ENCODE measurements around the gene EPS15.
"Not testable (repeated sequence)": the region's sequence is repeated elsewhere in the genome, so short reads cannot be mapped to it uniquely, and the experiment has no call there.

The EPS15 gene

DNA sequence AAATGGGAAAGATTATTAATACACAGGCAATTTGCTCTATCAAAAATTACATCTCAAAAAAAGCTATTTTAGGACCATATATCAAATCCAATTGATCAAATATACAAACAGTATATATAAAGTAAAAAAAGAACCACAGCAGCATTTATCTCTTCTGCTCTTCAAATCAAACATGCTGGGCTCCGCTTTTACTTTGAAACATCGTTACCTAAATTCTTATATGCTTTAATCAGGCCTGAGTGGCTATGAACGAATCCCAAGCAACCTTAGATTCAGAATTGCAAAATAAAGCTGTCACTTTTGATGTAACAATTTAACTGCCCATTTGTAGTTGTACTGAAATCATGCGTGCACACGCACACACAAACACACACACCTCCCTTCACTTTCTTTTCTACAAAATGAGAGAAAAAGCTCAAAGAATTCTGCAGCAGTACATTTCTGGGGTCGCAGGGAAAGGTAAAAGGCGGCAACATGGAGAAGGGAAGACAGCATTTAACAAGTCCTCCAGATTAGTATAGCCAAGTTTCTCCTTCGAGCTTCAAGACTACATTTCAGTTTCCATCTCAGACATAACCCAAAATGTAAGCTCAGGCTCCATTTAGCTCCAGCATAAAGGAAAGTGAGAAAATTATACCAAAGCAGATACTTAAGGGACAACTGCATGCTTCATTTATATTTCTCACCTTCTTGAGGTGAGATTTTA is 96.5 kb downstream of the EPS15 start:
- DNase-seq: no peak

DNA sequence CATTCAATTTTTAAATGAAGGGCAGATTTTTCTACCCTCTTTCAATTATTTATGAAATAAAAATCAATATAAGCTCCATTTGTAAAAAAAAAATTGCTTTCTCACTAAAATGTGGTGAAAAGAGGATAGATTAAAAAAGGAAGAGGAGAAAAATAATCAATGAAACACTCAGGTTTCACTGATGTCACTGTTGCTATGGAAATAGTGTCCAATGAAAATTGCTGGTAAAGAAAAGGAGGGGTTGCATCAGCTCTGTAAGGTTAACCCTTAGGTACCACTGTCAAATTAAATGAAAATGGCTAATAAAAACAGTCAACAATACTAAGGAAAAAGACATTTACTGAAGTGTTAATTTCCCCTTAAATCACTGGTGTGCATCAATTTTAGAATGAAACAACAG is 97.1 kb downstream of the EPS15 start:
- DNase-seq: no peak

- no peak for DNase-seq
These were observed 98.0 kb downstream of the EPS15 start for GRCh38 chr1:51420867-51421627.

- no peak for DNase-seq
These were observed 100.6 kb downstream of the EPS15 start for GRCh38 chr1:51418384-51418959.

DNA sequence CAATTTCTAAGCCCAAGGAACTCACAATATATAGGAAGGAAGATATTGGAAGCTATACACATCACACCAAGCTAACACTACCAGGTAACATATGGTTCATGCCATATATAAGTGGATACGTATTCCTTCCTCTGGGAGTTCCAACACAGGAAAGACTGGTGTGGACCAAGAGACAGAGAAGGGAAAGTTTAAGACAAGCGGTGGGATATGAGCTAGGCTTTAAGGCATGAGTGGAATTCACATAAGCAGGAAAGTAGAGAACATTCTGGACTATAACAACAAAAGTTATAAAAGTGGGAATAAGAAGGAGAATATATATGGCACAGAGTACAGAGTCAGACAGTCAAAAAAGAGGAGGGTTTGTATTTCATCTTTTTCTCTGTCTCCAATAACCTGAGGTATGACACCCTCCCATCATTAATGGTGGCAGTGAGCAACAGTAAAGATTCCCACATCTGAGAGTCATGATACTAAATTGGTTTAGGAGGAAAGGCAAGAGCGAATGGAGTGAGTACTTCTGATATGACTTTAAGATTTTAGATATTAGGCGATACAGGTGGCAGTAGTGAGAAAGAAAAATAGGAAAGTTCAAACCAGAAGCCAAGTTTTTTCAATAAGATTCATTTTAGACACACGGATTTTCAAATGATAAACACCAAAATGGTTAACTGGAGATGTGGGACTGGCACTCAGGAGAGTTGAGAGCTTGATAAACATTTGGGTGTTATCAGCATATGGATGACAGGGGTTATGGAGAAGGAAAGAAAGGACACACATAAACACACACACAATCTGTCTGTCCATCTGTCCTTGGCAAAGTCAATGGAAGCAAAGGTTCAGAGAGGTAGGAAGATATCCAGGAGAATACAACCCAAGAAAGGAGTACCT is 101.3 kb downstream of the EPS15 start:
- DNase-seq: no peak

GRCh38 chr1:51416910-51417309 is 102.2 kb downstream of the EPS15 start:
- DNase-seq: no peak

DNA sequence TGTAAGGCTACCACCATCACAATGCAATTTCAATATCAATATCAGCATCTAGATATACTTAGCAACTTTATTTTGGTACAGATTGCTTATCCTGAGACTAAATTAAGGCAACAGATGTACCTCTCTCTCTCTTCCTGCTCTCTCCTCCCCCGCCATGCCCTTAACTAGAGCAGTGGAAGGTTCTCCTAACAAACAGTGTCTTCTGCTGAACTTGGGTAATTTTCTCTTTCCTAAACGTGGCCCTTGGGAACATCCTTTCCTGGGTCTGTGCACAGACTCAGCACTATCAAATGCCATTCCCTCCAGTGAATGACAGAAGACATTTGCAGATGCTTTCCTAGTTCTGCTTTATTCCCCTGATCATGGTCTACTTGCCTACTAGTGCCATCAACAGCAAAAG is 103.1 kb downstream of the EPS15 start:
- DNase-seq: no peak

DNA sequence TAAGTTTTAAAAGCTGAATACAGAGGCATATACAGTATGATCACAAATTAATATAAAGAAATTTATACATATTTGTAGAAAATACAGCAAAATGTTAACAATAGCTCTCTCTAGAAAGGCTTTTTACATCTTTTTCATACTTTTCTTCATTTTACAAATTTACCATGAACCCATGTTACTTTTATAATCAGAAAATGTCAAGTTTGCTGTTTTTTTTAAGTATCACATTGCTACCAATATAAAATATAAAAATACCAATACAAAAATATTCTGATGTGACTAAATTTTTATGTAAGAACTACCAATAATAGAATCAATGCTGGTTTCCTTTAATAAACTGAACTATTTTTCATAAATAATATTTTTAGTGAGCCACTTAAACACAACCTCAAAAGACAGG is 104.3 kb downstream of the EPS15 start:
- DNase-seq: no peak

DNA sequence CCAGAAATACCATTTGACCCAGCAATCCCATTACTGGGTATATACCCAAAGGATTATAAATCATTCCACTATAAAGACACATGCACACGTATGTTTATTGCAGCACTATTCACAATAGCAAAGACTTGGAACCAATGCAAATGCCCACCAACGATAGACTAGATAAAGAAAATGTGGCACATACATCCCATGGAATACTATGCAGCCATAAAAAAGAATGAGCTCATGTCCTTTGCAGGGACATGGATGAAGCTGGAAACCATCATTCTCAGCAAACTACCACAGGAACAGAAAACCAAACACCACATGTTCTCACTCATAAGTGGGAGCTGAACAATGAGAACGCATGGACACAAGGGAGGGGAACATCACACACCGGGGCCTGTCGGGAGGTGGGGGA is 107.2 kb downstream of the EPS15 start:
- DNase-seq: not testable (repeated sequence)

- DNase-seq: no peak
These were observed 108.3 kb downstream of the EPS15 start for GRCh38 chr1:51410568-51411460.

- DNase-seq: not testable (repeated sequence)
These were observed 109.1 kb downstream of the EPS15 start for GRCh38 chr1:51409755-51410541.

GRCh38 chr1:51392241-51392640 is 126.8 kb downstream of the EPS15 start:
- no peak for DNase-seq

- not testable (repeated sequence) for DNase-seq
These were observed 128.4 kb downstream of the EPS15 start for GRCh38 chr1:51390641-51391040.

GRCh38 chr1:51387288-51387687 is 131.8 kb downstream of the EPS15 start:
- not testable (repeated sequence) for DNase-seq

- DNase-seq: not testable (repeated sequence)
These were observed 132.8 kb downstream of the EPS15 start for GRCh38 chr1:51386259-51386658.

- no peak for DNase-seq
These were observed 133.3 kb downstream of the EPS15 start for GRCh38 chr1:51385776-51386175.

DNA sequence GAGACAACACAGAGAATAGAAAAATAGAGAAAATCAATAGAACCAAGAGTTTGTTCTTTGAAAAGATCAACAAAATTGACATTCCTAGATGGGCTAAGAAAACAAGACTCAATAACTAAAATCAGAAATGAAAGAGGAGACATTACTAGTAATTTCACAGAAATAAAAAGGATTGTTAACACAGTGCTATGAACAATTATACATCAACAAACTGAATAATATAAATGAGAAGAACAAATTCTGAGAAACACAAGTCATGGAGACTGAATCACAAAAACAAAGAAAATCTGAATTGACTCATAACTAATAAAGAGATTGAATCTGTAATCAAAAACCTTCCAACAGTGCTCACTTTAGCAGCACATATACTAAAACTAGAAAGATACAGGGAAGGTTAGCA is 137.1 kb downstream of the EPS15 start:
- no peak for DNase-seq

DNA sequence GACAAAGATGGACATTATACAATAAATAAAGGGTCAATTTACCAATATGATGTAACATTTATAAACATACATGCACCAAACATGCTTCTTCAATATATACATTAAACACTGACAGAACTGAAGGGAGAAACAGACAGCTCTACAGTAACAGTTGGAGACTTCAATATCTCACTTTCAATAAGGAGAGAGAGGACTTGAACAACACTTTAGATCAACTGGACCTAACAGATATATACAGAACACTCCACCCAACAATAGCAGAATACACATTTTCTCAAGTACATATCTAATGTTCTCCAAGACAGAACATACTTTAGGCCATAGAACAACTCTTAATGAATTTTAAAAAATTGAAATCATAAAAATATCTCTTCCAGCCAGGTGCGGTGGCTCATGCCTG is 138.1 kb downstream of the EPS15 start:
- DNase-seq: no peak

DNA sequence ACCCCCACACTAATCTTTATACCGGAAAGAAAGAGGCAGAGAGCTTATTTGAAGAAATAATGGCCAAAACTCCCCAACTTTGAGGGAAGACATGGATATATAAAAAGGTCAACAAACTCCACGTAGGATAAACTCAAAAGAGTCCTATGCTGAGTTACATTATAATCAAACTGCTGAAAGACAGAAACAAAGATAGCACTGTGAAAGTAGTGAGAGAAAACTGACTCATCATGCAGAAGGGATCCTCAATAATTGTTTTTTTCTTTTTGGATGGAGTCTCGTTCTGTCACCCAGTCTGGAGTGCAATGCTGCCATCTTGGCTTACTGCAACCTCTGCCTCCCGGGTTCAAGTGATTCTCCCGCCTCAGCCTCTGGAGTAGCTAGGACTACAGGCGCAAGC is 140.2 kb downstream of the EPS15 start:
- no peak for DNase-seq

DNA sequence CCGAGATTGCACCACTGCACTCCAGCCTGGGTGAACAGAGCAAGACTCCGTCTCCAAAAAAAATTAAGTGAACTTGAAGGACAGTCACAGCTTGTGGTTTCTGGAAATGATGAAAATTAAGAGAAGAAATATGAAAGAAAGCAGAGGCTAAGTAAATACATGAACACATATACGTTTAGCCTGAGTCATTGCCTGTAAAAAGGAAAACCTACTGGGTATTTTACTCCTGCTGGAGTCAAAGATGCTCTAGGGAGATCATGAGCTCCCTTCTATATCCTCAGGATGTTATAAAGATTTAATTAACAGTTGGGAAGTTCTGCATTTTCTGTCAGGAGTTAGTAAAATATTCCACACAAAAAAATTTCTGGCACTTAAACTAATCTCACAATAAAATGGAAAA is 145.2 kb downstream of the EPS15 start:
- DNase-seq: no peak

- no peak for DNase-seq
These were observed 146.5 kb downstream of the EPS15 start for GRCh38 chr1:51372561-51372960.

All from femur (tissue), 1 donor.